ENCODE measurements around the gene ZFYVE28. TPM values are rescaled to one million over a fixed set of nuclear protein-coding genes. Genes with fewer than 3 reads are reported as not detected.
A peak's percentile ranks its signal among the peaks of the same experiment; 100 is the strongest.

The ZFYVE28 gene
- total and polyA plus RNA-seq, 8 donors = 4.9 to 88.8 (median 7.3) TPM

DNA sequence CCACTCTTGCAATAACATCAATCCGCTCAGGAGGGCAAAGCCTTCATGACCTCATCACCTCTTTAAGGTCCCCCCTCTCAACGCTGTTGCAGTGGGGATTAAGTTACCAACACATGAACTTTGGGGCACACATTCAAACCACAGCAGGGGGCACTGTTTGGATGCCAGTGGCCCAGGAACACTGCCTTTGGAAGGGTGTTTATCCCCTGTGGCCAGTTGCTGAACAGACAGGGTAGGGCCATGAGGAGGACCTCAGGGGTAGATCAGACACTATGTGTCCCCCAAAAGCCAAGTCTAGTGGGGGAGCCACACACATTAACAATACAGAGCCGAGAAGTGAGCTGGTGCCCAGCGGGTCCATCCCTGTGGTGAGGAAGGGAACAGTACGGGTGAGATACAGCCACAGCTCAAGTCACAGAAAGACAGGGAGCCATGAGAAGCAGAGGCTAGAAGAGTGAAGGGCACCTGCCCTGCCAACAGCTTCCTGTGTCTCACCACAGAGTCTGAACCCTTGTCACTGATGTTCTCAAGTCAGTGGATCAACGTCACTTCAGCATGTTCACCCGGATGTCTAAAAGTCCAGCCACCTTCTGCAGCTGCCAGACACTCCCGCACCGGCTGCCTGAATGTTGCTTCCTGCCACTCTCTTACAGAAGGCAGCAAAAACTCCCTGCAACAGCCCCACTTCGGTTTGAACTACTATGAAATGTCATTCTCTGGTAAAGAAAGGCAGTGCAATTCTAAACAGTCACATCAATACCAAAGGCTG is 136.7 kb downstream of the ZFYVE28 start:
- WGBS, 5 donors = 60 to 78% (median 66%) methylated on average over 8 to 10 of the region's 10 CpGs
- intact Hi-C loops (cut with DNase I; ENCODE audit: low total_unique reads) = no loop called here

DNA sequence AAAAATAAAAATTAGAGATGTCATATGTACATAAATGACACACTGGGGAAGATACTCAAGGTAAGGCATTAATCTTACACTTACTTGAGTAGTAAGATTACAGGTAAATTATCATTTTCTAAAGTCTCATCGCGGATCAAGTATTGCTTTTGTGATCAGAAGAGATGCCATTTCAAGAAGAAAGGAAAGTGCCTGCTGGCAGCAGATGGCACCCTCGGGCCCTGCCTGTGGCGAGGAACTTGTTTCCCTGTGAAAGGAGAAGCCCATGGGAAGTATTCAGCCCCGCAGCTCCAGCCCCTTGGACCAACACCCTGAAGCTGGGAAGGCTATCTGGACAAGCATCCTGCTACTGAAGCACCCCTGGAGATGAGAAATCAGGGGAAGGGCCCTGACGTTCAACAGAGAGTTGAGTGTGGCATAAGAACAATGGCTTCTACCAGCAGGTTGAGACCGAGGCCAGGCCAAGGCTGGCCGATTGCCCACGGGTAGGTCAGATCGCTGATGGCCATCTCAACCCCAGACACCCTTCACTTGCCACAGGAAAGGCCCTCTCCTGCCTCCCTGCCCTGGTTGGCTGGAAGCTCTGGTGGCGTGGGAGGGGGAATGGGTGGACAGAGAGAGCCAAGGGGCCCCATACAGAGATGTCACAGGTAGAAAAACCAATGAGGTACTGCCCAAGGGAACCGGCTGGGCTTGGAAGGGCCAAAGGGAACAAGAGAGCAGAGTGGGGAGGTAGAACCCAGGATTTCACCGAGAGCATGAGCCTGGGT is 137.7 kb downstream of the ZFYVE28 start:
- no peaks in the 10 kb centered on the region for H3K9me3 ChIP-seq
- peak in 1 of 2 donors; percentile 65 for DNase-seq
- intact Hi-C loops (cut with DNase I; ENCODE audit: low total_unique reads) = no loop called here
- H3K4me1 ChIP-seq = no peaks in the 10 kb centered on the region
- H3K27me3 ChIP-seq = no peaks in the 10 kb centered on the region
- TF ChIP-seq POLR2AphosphoS5 (IDR thresholded peaks at IDR 0.05) (no peak), POLR2A (IDR thresholded peaks at IDR 0.05) (no peak), EP300 (IDR thresholded peaks at IDR 0.05) (no peak)
- TF ChIP-seq, protein P1, sequence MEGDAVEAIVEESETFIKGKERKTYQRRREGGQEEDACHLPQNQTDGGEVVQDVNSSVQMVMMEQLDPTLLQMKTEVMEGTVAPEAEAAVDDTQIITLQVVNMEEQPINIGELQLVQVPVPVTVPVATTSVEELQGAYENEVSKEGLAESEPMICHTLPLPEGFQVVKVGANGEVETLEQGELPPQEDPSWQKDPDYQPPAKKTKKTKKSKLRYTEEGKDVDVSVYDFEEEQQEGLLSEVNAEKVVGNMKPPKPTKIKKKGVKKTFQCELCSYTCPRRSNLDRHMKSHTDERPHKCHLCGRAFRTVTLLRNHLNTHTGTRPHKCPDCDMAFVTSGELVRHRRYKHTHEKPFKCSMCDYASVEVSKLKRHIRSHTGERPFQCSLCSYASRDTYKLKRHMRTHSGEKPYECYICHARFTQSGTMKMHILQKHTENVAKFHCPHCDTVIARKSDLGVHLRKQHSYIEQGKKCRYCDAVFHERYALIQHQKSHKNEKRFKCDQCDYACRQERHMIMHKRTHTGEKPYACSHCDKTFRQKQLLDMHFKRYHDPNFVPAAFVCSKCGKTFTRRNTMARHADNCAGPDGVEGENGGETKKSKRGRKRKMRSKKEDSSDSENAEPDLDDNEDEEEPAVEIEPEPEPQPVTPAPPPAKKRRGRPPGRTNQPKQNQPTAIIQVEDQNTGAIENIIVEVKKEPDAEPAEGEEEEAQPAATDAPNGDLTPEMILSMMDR (IDR thresholded peaks at IDR 0.05) = peak in 2 of 7 experiments; percentile 19 to 39
- 50 to 70% (median 63%) methylated on average over 13 of the region's 13 CpGs for WGBS, 5 donors
- H3K27ac ChIP-seq = peak overlapping the region in 3 of 5 donors; percentile 3 to 51 (median 10)
- H3K4me3 ChIP-seq = no peak overlapping the region
- H3K36me3 ChIP-seq = no peaks in the 10 kb centered on the region

More for the DNA sequence above, 136.7 kb downstream of the ZFYVE28 start:
- Histone ChIP-seq H3K36me3 (no peaks in the 10 kb centered on the region), H3K4me1 (no peaks in the 10 kb centered on the region), H3K27ac (peak overlapping the region in 4 of 5 donors; percentile 3 to 51 (median 14)), H3K4me3 (no peak overlapping the region), H3K27me3 (no peaks in the 10 kb centered on the region), H3K9me3 (no peaks in the 10 kb centered on the region)
- TF ChIP-seq POLR2AphosphoS5 (IDR thresholded peaks at IDR 0.05) (peak in 2 of 3 donors; percentile 22 to 57), POLR2A (IDR thresholded peaks at IDR 0.05) (no peak), EP300 (IDR thresholded peaks at IDR 0.05) (no peak)
- TF ChIP-seq, protein P1 (IDR thresholded peaks at IDR 0.05) = no peak
- DNase-seq = peak; percentile 51 to 78

DNA sequence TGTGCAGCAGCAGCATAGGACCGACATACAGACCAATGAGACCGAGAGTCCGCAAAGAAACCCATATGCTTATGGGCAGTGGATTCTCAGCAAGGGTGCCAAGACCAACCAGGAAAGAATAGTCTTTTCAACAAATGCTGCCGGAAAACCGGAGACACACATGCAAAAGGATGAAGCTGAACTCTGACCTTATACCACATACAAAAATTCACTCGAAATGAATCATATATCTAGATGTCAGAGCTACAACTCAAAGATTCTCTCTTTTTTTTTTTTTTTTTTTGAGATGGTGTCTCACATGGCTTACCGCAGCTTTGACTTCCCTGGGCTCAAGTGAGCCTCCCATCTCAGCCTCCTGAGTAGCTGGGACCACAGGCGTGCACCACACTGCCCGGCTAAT is 140.5 kb downstream of the ZFYVE28 start:
- no peak for TF ChIP-seq EP300 (IDR thresholded peaks at IDR 0.05)
- no peak for TF ChIP-seq POLR2AphosphoS5 (IDR thresholded peaks at IDR 0.05)
- Histone ChIP-seq H3K36me3 (peaks cover 0 to 9% (median 0%) of the 10 kb centered on the region in 4 donors), H3K4me3 (no peak overlapping the region), H3K9me3 (no peaks in the 10 kb centered on the region), H3K27me3 (no peaks in the 10 kb centered on the region), H3K27ac (no peak overlapping the region), H3K4me1 (no peaks in the 10 kb centered on the region)
- intact Hi-C loops (cut with DNase I; ENCODE audit: low total_unique reads) = no loop called here
- 87 to 97% (median 96%) methylated on average over 9 of the region's 9 CpGs for whole genome bisulfite sequencing, 5 donors
- DNase-seq = no peak

DNA sequence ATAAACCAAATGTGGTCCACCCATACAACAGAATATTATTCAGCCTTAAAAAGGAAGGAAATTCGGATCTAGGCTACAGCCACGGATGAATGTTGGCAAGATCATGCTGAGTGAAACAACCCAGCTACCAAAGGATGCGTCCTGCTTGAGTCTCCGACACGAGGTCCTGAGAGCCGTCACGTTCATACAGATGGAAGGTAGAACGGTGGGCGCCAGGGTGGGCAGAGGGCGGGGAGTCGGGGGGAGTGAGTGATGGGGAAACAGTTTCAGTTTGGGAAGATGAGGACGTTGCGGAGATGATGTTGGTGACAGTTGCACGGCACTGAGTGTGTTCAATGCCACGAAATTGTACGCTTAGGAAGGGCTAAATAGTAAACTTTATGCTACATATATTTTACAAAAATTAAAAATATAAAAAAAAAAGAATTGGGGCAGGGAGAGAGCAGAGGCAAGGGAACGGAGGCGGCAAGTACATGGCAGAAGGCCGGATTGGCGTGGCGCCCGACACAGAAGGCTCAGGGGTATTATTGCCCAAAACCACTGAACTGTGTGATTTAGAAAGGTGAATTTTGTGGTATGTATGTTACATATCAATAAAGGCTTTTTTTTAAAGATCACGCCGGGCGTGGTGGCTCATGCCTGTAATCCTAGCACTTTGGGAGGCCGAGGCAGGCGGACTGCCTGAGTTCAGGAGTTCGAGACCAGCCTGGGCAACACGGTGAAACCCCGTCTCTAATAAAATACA is 141.7 kb downstream of the ZFYVE28 start:
- no peaks in the 10 kb centered on the region for H3K9me3 ChIP-seq
- H3K4me3 ChIP-seq = no peak overlapping the region
- 92 to 96% (median 95%) methylated on average over 30 of the region's 30 CpGs for WGBS, 5 donors
- peaks cover 0 to 21% (median 4%) of the 10 kb centered on the region in 4 donors for H3K36me3 ChIP-seq
- TF ChIP-seq POLR2AphosphoS5 (IDR thresholded peaks at IDR 0.05) (no peak), POLR2A (IDR thresholded peaks at IDR 0.05) (no peak), EP300 (IDR thresholded peaks at IDR 0.05) (no peak)
- TF ChIP-seq, protein P1 (IDR thresholded peaks at IDR 0.05) = no peak
- H3K27ac ChIP-seq = no peak overlapping the region
- no peaks in the 10 kb centered on the region for H3K4me1 ChIP-seq
- DNase-seq = no peak
- intact Hi-C loops (cut with DNase I; ENCODE audit: low total_unique reads) = no loop called here
- H3K27me3 ChIP-seq = no peaks in the 10 kb centered on the region

Data from stomach (tissue), 9 donors.